Mesodermal cell (in vitro differentiated cells): ENCODE results near the gene ZC3H11A.
"Not testable (repeated sequence)": the region's sequence is repeated elsewhere in the genome, so short reads cannot be mapped to it uniquely, and the experiment has no call there.

ENCODE experiments used
- H3K27ac ChIP-seq: 2 replicates; pipeline ENCODE4 v1.7.0; 2013; ENCODE audit warnings: mild to moderate bottlenecking, low read depth, low read length, moderate library complexity; ENCODE audit not compliant: severe bottlenecking
- H3K36me3 ChIP-seq: 2 replicates; pipeline ENCODE4 v1.7.1; 2013; ENCODE audit warnings: mild to moderate bottlenecking, low read length, moderate library complexity; ENCODE audit not compliant: control insufficient read depth, insufficient read depth
- H3K4me1 ChIP-seq: one replicate; pipeline ENCODE4 v1.7.1; 2013; ENCODE audit warnings: mild to moderate bottlenecking, low read length; ENCODE audit not compliant: insufficient read depth, control insufficient read depth, poor library complexity, severe bottlenecking
- H3K4me3 ChIP-seq: 2 replicates; pipeline ENCODE4 v1.7.0; 2013; ENCODE audit warnings: low read length, control low read depth, mild to moderate bottlenecking; ENCODE audit not compliant: insufficient read depth, poor library complexity, severe bottlenecking; ENCODE audit errors: extremely low read depth
- H3K9me3 ChIP-seq: 2 replicates; pipeline ENCODE4 v1.7.1; 2013; ENCODE audit warnings: mild to moderate bottlenecking, low read length, moderate library complexity; ENCODE audit not compliant: control insufficient read depth
- WGBS, 2 experiments: methylation state at CpG; one replicate each; pipeline ENCODE4 v1.1.5; 2013; ENCODE audit warnings: missing lambda C conversion rate in 2 of 2; ENCODE audit not compliant: insufficient coverage in 2 of 2; 5-methylcytosine and 5-hydroxymethylcytosine counted together

ZC3H11A gene

DNA sequence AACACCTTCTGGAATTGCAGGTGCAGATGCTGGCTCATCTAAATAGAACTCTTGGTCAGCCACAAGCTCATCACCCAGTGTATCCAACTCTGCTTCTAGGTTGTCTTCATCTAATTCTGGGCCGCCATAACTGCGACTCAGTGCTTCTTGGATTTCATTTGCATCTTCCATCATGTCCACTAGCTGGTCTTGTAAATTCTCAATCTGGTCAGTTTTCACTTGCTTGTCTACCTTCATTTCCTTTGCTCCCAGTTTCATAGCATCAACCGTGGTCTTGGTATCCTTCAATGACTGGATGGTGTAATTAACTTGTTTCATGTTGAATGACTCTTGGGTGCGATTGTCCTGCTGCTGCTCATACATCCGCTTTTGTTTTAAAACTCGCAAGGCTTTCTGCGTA, 10.3 kb downstream of the ZC3H11A start:
- 95 to 100% methylated on average over 6 of the region's 7 CpGs for WGBS, 2 experiments
- Histone ChIP-seq H3K4me1 (no peaks in the 10 kb centered on the region), H3K27ac (no peak overlapping the region), H3K9me3 (no peaks in the 10 kb centered on the region), H3K36me3 (peaks cover 78% of the 10 kb centered on the region), H3K4me3 (no peak overlapping the region)

DNA sequence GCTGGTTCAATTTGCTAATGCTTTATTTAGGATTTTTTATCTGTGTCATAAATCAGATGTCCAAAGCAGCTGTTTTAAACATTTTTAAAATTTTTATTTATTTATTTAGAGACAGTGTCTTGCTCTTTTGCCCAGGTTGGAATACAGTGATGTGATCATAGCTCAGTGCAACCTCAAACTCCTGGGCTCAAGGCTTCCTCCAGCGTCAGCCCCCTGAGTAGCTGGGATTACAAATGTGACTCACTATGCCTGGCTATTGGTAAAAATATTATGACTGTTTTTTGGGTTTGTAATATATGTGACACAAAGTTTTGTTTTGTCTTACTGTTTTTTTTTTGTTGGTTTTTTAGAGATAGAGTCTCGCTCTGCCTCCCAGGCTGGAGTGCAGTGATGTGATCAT, 11.8 kb downstream of the ZC3H11A start:
- H3K4me3 ChIP-seq: no peak overlapping the region
- H3K27ac ChIP-seq: no peak overlapping the region
- H3K9me3 ChIP-seq: no peaks in the 10 kb centered on the region
- no peaks in the 10 kb centered on the region for H3K4me1 ChIP-seq
- 96 to 100% methylated on average over 2 of the region's 2 CpGs for WGBS, 2 experiments
- H3K36me3 ChIP-seq: peaks cover 82% of the 10 kb centered on the region

DNA sequence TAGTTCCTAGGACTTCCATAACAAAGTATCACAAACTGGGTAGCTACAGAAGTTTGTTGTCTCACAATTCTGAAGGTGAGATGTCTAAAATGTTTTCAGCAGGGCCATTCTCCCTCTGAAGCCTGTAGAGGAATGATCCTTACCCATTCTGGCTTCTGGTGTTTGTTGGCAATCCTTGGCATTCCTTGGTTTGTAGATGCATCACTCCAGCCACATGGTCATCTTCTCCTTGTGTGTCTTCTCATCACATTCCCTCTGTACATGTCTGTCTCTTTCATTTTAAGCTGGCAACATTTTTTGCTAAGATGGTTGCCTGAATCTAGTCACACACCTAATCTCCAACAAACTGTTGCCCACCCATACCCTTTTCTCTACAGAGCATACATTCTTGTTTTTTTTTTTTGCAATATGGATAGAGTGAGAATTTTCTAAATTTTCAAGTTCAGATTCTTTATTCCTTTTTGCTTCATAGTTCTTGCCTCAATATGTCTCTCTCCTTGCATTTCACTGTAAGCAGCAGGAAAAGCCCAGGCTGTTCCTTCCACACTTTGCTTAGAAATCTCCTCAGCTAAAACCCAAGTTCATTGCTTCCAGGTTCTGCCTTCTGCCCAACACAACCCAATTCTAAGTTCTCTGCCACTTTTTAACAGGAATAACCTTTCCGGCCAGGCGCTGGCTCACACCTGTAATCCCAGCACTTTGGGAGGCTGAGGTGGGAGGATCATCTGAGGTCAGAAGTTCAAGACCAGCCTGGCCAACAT, 18.3 kb downstream of the ZC3H11A start:
- Histone ChIP-seq H3K9me3 (no peaks in the 10 kb centered on the region), H3K4me1 (no peaks in the 10 kb centered on the region), H3K36me3 (peaks cover 75% of the 10 kb centered on the region), H3K27ac (no peak overlapping the region), H3K4me3 (no peak overlapping the region)
- no CpG with 5 or more reads among the region's 2 CpGs for WGBS, 2 experiments

DNA sequence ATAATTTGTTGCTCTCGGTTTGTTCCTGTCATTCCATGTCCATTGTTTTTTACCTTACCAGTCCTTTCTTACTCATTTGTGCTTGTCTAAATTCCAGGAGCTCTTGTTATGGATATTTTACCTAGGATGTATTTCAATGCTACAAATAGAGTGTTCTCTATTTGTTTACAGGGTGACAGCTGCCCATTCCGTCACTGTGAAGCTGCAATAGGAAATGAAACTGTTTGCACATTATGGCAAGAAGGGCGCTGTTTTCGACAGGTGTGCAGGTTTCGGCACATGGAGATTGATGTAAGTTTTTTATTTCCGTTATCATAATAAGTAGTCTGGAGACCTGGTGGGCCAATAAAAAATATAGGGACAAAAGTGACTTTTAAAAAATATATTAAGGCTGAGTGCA, 23.0 kb downstream of the ZC3H11A start:
- Histone ChIP-seq H3K36me3 (peaks cover 85% of the 10 kb centered on the region), H3K4me3 (no peak overlapping the region), H3K4me1 (no peaks in the 10 kb centered on the region), H3K9me3 (no peaks in the 10 kb centered on the region), H3K27ac (no peak overlapping the region)
- WGBS, 2 experiments: 91 to 98% methylated on average over 5 of the region's 6 CpGs

DNA sequence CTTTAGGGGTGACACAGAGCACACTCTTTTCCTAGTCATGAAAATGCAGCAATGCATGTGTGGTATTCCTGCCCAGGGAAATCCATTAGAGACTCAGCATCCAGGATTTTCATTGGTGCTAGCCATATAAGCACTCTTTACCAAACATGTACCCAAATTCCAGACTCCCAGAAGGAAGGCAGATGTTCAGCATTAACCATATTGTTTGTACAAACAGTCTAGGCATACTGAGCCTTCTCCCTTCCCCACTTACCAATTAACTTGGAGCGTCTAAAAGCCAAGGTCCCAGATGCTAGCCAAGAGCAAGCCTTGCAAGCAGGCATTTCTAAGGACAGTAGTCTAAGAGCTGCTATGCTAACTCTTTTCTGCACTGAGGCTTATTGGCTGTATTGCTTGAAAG, 27.9 kb downstream of the ZC3H11A start:
- no peaks in the 10 kb centered on the region for H3K4me1 ChIP-seq
- peaks cover 86% of the 10 kb centered on the region for H3K36me3 ChIP-seq
- H3K27ac ChIP-seq: no peak overlapping the region
- H3K4me3 ChIP-seq: no peak overlapping the region
- WGBS, 2 experiments: 88 to 100% methylated on average over 1 of the region's 1 CpG
- H3K9me3 ChIP-seq: no peaks in the 10 kb centered on the region

DNA sequence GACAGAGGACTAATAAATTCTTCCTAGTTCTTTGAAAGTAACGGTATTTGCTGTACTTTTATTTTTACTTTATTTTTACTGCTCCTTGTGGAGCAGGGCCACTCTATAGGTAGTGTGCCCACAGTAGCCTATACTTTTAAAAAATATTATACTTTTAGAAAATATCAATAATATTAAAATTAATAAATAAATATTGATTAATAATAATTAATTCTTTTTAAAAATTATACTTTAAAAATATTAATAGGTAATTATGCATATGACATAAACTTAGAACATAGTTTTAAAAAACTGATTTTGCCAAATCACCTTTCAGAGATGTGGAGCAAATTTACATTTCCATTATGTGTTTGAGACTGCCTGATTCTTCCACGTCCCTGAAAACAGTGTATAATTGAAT, 30.8 kb downstream of the ZC3H11A start:
- peaks cover 86% of the 10 kb centered on the region for H3K36me3 ChIP-seq
- 100% methylated on average over 1 of the region's 2 CpGs; no CpG with 5 or more reads in 1 of the 2 experiments for WGBS, 2 experiments

DNA sequence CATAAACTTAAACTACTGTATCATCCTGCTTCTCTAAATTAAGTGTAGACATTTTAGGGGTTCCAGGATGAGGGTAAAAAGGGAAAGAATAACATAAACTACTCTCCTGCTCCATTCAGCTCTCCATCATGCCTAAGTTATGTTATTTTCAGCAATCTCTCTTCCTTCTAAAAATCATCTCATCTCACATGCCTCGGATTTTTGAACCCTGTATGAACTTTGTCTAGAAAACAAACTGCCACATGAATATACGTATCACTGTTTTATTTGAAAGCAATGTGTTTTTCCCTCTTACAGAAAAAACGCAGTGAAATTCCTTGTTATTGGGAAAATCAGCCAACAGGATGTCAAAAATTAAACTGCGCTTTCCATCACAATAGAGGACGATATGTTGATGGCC, 32.6 kb downstream of the ZC3H11A start:
- peaks cover 86% of the 10 kb centered on the region for H3K36me3 ChIP-seq
- no peak overlapping the region for H3K27ac ChIP-seq
- WGBS, 2 experiments: 100% methylated on average over 1 to 2 of the region's 5 CpGs
- no peaks in the 10 kb centered on the region for H3K9me3 ChIP-seq
- no peak overlapping the region for H3K4me3 ChIP-seq
- no peaks in the 10 kb centered on the region for H3K4me1 ChIP-seq

More for the DNA sequence above, 30.8 kb downstream of the ZC3H11A start:
- Histone ChIP-seq H3K27ac (no peak overlapping the region), H3K4me1 (no peaks in the 10 kb centered on the region), H3K9me3 (no peaks in the 10 kb centered on the region), H3K4me3 (no peak overlapping the region)

DNA sequence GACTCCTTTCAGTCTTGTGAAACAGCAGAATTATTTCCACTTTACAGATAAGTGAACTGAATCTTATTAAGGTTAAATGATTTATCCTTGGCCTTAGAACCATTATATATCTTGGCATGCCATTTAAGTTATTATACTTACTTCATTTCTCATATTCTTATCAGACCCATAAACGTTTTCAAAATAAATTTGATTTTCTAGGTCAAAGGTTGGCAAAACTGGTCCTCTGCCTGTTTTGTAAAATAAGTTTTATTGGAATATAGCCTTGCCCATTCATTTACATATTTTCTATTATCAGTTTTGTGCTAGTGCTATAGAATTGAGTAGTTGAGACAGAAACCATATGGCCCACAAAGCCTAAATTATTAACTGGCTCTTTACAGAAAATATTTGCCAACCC, 33.1 kb downstream of the ZC3H11A start:
- no peak overlapping the region for H3K27ac ChIP-seq
- no CpG with 5 or more reads among the region's 1 CpG for WGBS, 2 experiments
- peaks cover 85% of the 10 kb centered on the region for H3K36me3 ChIP-seq
- H3K4me3 ChIP-seq: no peak overlapping the region
- no peaks in the 10 kb centered on the region for H3K4me1 ChIP-seq
- no peaks in the 10 kb centered on the region for H3K9me3 ChIP-seq

DNA sequence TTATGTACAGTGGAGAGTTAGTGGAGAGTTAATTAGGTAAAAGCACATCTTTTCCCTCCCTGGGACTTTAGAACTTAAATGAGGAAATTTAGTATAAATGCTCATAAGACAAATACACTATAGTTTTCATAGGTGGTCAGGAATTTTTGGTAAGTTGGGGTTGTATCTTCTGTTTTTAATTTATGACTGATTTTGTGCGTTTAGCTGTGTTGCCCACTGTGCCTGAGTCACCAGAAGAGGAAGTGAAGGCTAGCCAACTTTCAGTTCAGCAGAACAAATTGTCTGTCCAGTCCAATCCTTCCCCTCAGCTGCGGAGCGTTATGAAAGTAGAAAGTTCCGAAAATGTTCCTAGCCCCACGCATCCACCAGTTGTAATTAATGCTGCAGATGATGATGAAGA, 33.8 kb downstream of the ZC3H11A start:
- H3K36me3 ChIP-seq: peaks cover 85% of the 10 kb centered on the region
- not testable (repeated sequence) for H3K9me3 ChIP-seq, H3K4me3 ChIP-seq, H3K27ac ChIP-seq, H3K4me1 ChIP-seq
- WGBS, 2 experiments: 93 to 100% methylated on average over 2 of the region's 5 CpGs

DNA sequence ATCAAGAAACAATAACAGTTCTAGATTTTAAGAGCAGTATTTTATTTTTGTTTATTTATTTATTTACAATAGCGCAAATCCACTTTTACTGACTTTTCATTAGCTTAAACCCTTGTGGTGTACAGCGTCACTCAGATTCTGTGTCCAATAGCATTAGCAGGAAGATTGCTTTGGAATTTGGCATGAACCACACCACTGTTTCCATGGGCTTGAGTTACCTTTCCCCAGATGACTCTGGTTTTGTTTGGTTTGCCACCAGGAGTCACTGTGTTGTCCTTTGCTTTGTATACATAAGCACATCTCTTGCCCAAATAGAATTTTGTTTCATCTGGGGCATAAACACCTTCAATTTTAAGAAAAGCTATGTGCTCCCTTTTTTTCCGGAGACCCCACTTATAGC, 40.1 kb downstream of the ZC3H11A start:
- Histone ChIP-seq H3K4me1 (no peaks in the 10 kb centered on the region), H3K9me3 (peaks cover 3% of the 10 kb centered on the region), H3K36me3 (peaks cover 99% of the 10 kb centered on the region), H3K27ac (no peak overlapping the region), H3K4me3 (no peak overlapping the region)
- 90 to 95% methylated on average over 2 of the region's 3 CpGs for whole genome bisulfite sequencing, 2 experiments

DNA sequence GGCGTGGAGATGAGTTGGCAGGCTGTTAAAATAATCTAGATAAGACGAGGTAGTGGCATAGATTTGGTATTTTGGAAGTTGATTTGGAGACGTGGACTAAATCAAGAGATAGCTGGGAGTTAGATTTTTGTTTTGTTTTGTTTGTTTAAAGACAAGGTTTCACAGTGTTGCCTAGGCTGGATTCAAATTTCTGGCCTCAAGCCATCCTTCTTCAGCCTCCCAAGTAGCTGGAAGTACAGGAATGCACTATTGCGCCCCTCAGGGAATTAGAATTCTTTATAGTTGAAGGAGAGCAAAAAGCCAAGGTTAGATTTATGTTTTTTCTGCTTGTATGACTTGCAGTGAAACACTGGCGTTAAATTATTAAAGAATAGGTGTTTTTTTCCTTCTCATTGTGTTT, 43.7 kb downstream of the ZC3H11A start:
- WGBS, 2 experiments: 93 to 96% methylated on average over 3 to 5 of the region's 5 CpGs
- H3K9me3 ChIP-seq: peaks cover 3% of the 10 kb centered on the region
- no peak overlapping the region for H3K4me3 ChIP-seq
- H3K4me1 ChIP-seq: no peaks in the 10 kb centered on the region
- no peak overlapping the region for H3K27ac ChIP-seq
- H3K36me3 ChIP-seq: peaks cover 81% of the 10 kb centered on the region
